HG03469 (cell line): ENCODE results near the gene CITED1.

Experiments used
- ATAC-seq: cut with Tn5 transposase; IDR thresholded peaks from one replicate; pipeline ENCODE4 v1.9.1; 2021; ENCODE audit warnings: mild to moderate bottlenecking, moderate library complexity, moderate number of reproducible peaks; ENCODE audit not compliant: unreplicated experiment

The CITED1 gene

GRCh38 chrX:72271812-72272211 is 33.9 kb downstream of the CITED1 start:
- ATAC-seq, result no peak

GRCh38 chrX:72271091-72271788 is 34.5 kb downstream of the CITED1 start:
- no peak for ATAC-seq

- ATAC-seq, result no peak
These were observed 35.3 kb downstream of the CITED1 start for GRCh38 chrX:72270316-72270866.

GRCh38 chrX:72269671-72270251 is 36.0 kb downstream of the CITED1 start:
- ATAC-seq, result no peak

DNA sequence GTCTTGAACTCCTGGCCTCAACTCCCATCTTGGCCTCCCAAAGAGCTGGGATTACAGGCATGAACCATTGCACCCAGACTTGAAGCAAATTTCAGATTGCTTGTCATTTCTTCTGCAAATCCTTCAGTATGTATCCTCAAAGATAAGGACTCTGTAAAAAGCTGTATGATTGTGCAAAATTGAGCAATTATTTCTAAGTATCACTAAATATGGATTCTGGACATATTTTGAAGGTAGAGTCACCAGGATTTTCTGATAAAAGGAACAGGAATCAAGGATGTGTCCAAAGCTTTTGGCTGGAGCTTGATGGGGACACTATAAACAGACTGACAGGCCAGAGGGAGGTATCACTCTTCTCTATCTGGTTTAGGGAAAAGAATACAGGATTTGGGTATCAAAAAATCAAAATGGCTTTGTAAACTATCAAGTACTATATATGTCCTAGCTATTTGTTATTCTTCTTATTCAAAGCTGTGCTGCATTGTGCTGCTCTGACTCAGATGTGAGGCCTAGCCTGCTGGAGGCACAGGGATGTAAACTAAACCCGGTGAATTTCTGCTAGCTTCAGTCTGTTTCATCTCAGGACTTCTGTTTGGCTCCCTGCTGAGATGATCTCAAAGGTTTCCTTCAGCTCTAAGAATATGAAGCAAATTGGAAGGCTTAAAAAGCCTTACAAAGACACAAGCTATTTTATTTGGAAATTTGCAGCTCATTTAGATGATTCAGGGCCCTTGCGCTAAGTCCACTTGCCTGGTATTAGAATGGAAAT is 36.9 kb downstream of the CITED1 start:
- ATAC-seq, result no peak

DNA sequence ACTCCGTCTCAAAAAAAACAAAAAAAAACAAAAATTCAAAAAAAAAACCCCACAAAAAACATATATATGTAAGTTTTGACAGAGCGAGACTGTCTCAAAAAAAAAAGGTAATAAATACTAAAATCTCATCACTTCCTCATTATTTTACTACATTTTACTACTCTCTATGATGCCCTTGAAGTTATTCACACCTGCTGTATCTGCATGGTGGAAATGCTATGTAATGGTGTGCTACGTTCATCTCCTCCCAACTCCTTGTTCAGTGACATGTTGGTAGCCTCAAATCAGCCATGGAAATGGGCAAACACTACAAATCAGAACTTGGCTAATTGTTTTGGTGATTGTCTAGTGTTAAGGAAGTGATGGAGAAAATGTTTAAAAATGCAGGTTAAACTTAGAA is 40.5 kb downstream of the CITED1 start:
- ATAC-seq, result no peak

DNA sequence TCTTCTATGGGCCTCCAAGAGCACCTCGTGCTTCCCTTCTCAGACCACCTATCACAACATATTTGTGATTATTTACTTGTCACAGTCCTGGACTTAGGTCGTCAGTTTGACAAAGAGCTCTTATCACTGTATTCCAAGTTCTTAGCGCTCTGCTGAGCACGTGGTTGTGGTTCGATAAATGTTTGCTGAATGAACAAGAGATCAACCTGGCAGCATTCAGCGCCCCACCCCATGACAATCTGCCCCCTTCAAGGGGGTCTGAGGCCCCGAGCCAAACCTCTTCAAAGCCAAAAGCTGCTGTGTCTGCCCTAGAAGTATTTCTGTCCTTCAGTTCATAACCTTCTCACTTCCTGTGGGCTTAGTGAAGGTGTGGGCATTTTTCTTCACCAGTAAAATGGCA is 43.6 kb downstream of the CITED1 start:
- no peak for ATAC-seq

DNA sequence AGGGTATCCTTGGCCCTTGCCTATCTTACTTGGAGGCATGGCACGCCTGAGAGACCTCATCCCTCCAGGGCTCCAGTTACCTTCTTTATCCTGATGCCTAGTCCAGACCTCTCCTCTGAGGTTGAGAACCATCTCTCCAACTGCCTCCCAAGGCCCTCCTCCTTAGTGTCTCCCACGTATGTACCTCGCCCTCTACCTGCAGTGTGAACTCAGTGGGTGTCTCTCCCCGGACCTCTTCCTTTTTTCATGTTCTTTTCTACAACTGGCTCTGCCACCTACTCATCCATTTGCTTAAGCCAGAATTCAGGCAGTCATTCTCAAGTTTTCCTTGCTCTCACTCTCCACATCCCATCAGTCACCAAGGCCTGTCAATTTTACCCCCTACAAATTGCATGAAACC is 45.3 kb downstream of the CITED1 start:
- ATAC-seq, result no peak

GRCh38 chrX:72258174-72258573 is 47.5 kb downstream of the CITED1 start:
- no peak for ATAC-seq

GRCh38 chrX:72255864-72256263 is 49.9 kb downstream of the CITED1 start:
- no peak for ATAC-seq

DNA sequence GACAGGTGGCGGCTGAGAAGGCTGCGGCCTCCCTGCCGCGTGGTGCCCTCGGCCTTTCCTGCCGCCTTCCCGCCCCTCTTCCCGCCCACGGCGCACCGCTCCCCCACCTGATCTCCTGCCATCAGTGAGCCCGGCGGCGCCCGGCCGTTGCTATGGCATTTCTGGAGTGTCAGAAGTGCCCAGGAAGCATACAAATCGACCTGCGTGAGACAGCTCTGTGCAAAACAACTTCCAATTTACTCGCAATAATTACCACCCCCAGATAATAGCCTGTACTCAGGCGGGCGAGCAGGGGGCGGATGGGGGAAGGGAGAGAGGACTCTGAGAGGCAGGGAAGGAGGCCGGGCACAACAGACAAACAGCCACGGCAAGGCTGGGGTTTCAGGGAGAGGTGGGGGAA is 50.3 kb downstream of the CITED1 start:
- no peak for ATAC-seq

DNA sequence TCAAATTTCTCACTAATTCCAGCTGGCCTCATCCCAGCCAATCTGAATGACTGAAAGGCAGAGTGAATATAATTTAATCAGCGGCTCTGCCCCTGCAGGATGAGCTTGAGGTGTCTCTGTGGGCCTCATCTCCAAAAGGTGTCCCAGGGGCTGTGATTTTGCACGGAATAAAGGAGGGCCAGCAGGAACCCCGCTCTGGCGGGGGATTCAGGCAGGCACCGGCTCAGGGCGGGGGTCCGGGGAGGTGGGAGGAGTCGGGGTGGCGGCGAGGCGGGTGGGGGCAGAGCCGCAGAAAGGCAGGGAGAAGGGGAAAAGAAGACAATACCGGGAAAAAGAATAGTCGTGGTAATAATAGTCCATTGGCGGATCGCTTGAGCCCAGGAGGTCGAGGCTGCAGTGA is 50.9 kb downstream of the CITED1 start:
- no peak for ATAC-seq

DNA sequence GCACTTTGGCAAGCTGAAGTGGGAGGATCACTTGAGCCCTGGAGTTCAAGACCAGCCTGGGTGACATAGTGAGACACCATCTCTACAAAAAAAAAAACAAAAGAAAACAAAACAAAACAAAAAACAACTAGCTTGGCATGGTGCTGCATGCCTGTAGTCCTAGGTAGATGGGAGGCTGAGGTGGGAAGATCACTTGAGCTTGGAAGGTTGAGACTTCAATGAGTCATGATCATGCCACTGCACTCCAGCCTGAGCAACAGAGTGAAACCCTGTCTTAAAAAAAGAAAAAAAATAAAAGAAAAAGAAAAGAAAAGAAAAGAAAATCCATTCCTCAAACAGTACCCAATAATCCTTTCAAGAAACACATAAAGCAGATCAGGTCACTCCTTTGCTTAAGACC is 52.0 kb downstream of the CITED1 start:
- no peak for ATAC-seq
